ENCODE results near the gene VWA8. TPM values are rescaled to one million over a fixed set of nuclear protein-coding genes. Genes with fewer than 3 reads are reported as not detected.

Gene VWA8
- polyA plus RNA-seq, 1 experiment = 12.4 TPM

DNA sequence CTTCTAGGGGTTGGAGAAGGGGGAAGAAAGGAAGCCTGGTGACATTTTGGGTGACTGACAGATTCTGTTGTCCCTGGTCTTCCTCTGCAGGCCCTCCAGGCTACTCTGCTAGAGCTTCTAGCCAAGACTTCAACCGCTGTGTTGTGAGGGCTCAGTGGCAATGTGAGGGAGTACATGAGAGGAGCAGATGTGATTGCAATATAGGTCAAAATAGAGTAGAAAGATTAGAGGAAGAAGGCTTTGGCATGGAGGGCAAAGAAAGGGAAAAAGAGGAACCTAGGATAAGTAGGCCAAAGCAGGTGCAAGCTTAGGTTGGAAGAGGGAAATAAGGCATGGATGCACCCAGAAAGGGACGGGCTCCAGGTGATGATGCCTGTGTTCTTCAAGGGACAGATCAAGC is 286.7 kb downstream of the VWA8 start:
- no peak for DNase-seq (ENCODE audit: low read depth, low spot score)
- Histone ChIP-seq H3K27me3 (ENCODE audit: control insufficient read depth, insufficient read depth, low read length) (no peaks in the 10 kb centered on the region), H3K9me3 (ENCODE audit: control insufficient read depth, insufficient read depth, low read length) (no peaks in the 10 kb centered on the region), H3K27ac (ENCODE audit: low read depth, low read length) (no peak overlapping the region), H3K4me3 (ENCODE audit: low read depth, low read length) (no peak overlapping the region)
- CTCF ChIA-PET = no interaction called here
- no peak for TF ChIP-seq CTCF (IDR thresholded peaks at IDR 0.05; ENCODE audit: low read depth, low read length)
- POLR2A ChIA-PET = no interaction called here

DNA sequence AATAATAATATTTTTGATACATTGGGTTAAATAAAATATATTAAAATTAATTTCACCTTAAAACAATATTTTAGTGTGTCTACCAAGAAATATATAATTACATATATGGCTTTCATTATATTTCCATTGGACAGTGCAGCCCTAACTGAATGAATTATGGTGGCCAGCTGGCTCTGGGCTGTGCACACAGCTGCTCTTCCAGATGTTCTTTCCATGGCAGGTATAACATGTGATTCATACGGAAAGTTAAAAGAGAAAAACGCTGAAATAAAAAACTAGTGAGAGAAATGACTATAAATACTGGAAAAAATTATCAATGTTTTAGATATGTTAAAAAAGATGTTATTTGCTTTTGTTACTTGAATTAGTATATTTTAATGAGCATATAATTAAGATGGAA is 287.3 kb downstream of the VWA8 start:
- no peaks in the 10 kb centered on the region for H3K9me3 ChIP-seq (ENCODE audit: control insufficient read depth, insufficient read depth, low read length)
- ChIA-PET POLR2A (no interaction called here), CTCF (interaction anchor here (1.3 kb wide), 1 partner anchor 436 kb away, joined by 4 read pairs; no protein-coding TSS in a partner anchor)
- TF ChIP-seq CTCF (IDR thresholded peaks at IDR 0.05; ENCODE audit: low read depth, low read length) = no peak
- no peak overlapping the region for H3K4me3 ChIP-seq (ENCODE audit: low read depth, low read length)
- H3K27me3 ChIP-seq (ENCODE audit: control insufficient read depth, insufficient read depth, low read length) = no peaks in the 10 kb centered on the region
- no peak overlapping the region for H3K27ac ChIP-seq (ENCODE audit: low read depth, low read length)
- no peak for DNase-seq (ENCODE audit: low read depth, low spot score)

DNA sequence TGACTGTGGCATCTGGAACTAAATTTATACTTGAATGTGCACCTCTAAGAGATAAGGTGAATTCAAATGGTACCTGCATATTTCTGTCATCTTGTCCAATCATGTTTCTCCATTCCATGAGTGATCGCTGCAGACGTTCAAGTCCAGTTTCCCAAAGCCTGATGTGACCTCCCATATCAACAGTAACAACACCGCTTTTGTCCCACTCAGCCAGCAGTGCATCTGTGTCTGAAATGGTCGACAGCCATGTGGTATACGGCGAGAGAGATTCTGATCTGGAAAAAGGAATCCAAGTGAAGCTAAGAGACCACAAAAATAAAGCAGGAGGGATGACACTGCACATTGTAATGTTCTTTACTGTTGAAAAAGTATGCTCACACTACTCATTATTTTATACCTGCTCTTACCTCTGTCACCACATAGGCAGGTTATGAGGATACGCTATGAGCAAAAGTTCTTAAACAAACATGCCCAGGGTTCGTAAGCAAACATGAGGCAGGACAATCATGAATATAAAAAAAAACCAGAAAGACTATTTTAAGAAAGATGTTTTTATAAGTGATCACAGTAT is 290.0 kb downstream of the VWA8 start:
- Histone ChIP-seq H3K27ac (ENCODE audit: low read depth, low read length) (no peak overlapping the region), H3K27me3 (ENCODE audit: control insufficient read depth, insufficient read depth, low read length) (no peaks in the 10 kb centered on the region), H3K9me3 (ENCODE audit: control insufficient read depth, insufficient read depth, low read length) (no peaks in the 10 kb centered on the region), H3K4me3 (ENCODE audit: low read depth, low read length) (no peak overlapping the region)
- ChIA-PET CTCF (no interaction called here), POLR2A (no interaction called here)
- DNase-seq (ENCODE audit: low read depth, low spot score) = no peak
- no peak for TF ChIP-seq CTCF (IDR thresholded peaks at IDR 0.05; ENCODE audit: low read depth, low read length)

DNA sequence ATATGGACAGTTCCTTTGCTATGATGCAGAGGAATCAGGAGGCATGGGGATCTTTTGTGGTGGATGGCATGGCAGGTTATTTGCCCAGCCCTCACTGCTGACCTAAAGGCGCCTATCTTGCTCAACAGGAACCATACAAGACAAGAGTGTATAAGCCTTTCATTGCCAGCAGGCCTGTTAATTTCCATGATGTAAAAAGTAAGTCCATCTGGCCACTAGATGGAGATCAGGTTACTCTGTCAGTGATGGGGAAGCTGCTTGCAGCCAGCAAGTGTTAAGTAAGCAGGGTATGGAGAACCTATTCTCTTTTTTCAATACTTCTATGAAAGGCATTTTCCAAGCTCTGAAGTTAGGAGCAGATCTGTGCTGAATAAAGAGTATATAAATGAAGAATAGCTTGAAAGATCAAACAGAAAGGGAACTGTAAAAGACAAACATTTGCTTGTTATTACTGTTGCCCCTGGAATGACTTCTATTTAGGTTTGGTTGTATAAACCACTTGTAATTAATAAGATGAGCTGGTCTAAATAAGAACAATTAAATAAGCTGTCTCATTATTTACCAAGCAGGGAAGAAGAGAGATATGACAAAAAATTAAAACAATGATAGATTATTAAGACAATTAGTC is 292.7 kb downstream of the VWA8 start:
- Histone ChIP-seq H3K27me3 (ENCODE audit: control insufficient read depth, insufficient read depth, low read length) (no peaks in the 10 kb centered on the region), H3K4me3 (ENCODE audit: low read depth, low read length) (no peak overlapping the region), H3K9me3 (ENCODE audit: control insufficient read depth, insufficient read depth, low read length) (no peaks in the 10 kb centered on the region), H3K27ac (ENCODE audit: low read depth, low read length) (no peak overlapping the region)
- ChIA-PET CTCF (interaction anchor here (0.7 to 6.0 kb wide), 51 partner anchors 9 to 548 kb away, joined by 3 to 101 read pairs (median 4); partner anchors contain the start of gene DGKH), POLR2A (interaction anchor here (0.6 kb wide), 1 partner anchor 379 kb away, joined by 5 read pairs; no protein-coding TSS in a partner anchor)
- peak; percentile 85 for DNase-seq (ENCODE audit: low read depth, low spot score)
- TF ChIP-seq CTCF (IDR thresholded peaks at IDR 0.05; ENCODE audit: low read depth, low read length) = peak; percentile 85

GRCh38 chr13:41666644-41667043 is 294.3 kb downstream of the VWA8 start:
- TF ChIP-seq CTCF (IDR thresholded peaks at IDR 0.05; ENCODE audit: low read depth, low read length) = no peak
- CTCF ChIA-PET = interaction anchor here (1.0 to 6.0 kb wide), 7 partner anchors 10 to 549 kb away, joined by 4 to 101 read pairs (median 12); no protein-coding TSS in a partner anchor
- Histone ChIP-seq H3K9me3 (ENCODE audit: control insufficient read depth, insufficient read depth, low read length) (no peaks in the 10 kb centered on the region), H3K27me3 (ENCODE audit: control insufficient read depth, insufficient read depth, low read length) (no peaks in the 10 kb centered on the region), H3K27ac (ENCODE audit: low read depth, low read length) (no peak overlapping the region), H3K4me3 (ENCODE audit: low read depth, low read length) (no peak overlapping the region)
- POLR2A ChIA-PET = no interaction called here
- DNase-seq (ENCODE audit: low read depth, low spot score) = no peak
